SK-N-SH (cell line): Measurements from ENCODE around the gene KHDC1. TPM values are rescaled to one million over a fixed set of nuclear protein-coding genes. Genes with fewer than 3 reads are reported as not detected.
"Not testable (repeated sequence)": the region's sequence is repeated elsewhere in the genome, so short reads cannot be mapped to it uniquely, and the experiment has no call there.

Source experiments
- CTCF ChIA-PET: fragments of 300-600, 350-600 bp; formaldehyde crosslinking; extraction: SDS; loops from one replicate; lab custom pipeline; 2021; lab: Yijun Ruan, JAX
- POLR2A ChIA-PET: fragments of 350-600 bp; sonication (Branson Sonifier 250); formaldehyde crosslinking; extraction: SDS; loops from one replicate; lab custom pipeline; 2020; ENCODE audit warnings: antibody characterized with exemption, inconsistent platforms; lab: Yijun Ruan, JAX
- DNase-seq: peaks from one replicate; pipeline ENCODE4 v3.0.0; 2012
- H2AFZ ChIP-seq: fragments of 200-600 bp; sonication (generic); 2 replicates; pipeline ENCODE4 v1.8.1; 2016; ENCODE audit warnings: antibody characterized with exemption, mild to moderate bottlenecking, low read depth
- H3F3A ChIP-seq: fragments of 200-600 bp; sonication (generic); replicated peaks from 2 replicates; pipeline ENCODE3; 2016; ENCODE audit warnings: antibody characterized with exemption, mild to moderate bottlenecking; ENCODE audit not compliant: insufficient read depth
- H3K27ac ChIP-seq, 2 experiments: fragments of 200-500 bp in 1 of 2; fragments of 200-600 bp in 1 of 2; sonication (Bioruptor generic) in 1 of 2; sonication (generic), shearing (Covaris generic) in 1 of 2; 2 replicates each; pipeline versions ENCODE4 v1.5.1 to v1.6.1; 2014 to 2016; ENCODE audit warnings: low read depth in 2 of 2, inconsistent platforms in 1 of 2, low read length in 1 of 2, mild to moderate bottlenecking in 1 of 2, mixed read lengths in 1 of 2
- H3K27me3 ChIP-seq: fragments of 200-600 bp; sonication (generic), shearing (Covaris generic); 2 replicates; pipeline ENCODE4 v1.6.1; 2016; ENCODE audit warnings: mixed run types; ENCODE audit not compliant: insufficient read depth
- H3K36me3 ChIP-seq, 2 experiments: fragments of 200-500 bp in 1 of 2; fragments of 200-600 bp in 1 of 2; sonication (Bioruptor generic) in 1 of 2; sonication (generic) in 1 of 2; replicated peaks in 1 of 2; 2 replicates each; pipeline versions ENCODE3 to v1.5.1; 2014 to 2016; ENCODE audit warnings: low read length in 1 of 2, mild to moderate bottlenecking in 1 of 2; ENCODE audit not compliant: insufficient read depth in 2 of 2, control insufficient read depth in 1 of 2
- H3K4me1 ChIP-seq, 2 experiments: fragments of 200-500 bp in 1 of 2; fragments of 200-600 bp in 1 of 2; sonication (Bioruptor generic) in 1 of 2; sonication (generic), shearing (Covaris generic) in 1 of 2; 2 replicates each; pipeline versions ENCODE4 v1.5.1 to v1.6.1; 2014 to 2016; ENCODE audit warnings: low read depth in 1 of 2, low read length in 1 of 2, mixed run types in 1 of 2; ENCODE audit not compliant: insufficient read depth in 2 of 2, control insufficient read depth in 1 of 2
- H3K4me2 ChIP-seq: fragments of 200-600 bp; sonication (generic), shearing (Covaris generic); 2 replicates; pipeline ENCODE4 v1.6.1; 2017; ENCODE audit warnings: mixed run types
- H3K4me3 ChIP-seq, 2 experiments: fragments of 200-500 bp in 1 of 2; fragments of 200-600 bp in 1 of 2; sonication (Bioruptor generic) in 1 of 2; sonication (generic), shearing (Covaris generic) in 1 of 2; 2 replicates each; pipeline versions ENCODE4 v1.5.1 to v1.8.1; 2014 to 2016; ENCODE audit warnings: low read depth in 2 of 2, inconsistent platforms in 1 of 2, low read length in 1 of 2, mild to moderate bottlenecking in 1 of 2, mixed read lengths in 1 of 2, moderate library complexity in 1 of 2
- H3K79me2 ChIP-seq: fragments of 200-600 bp; sonication (generic); 2 replicates; pipeline ENCODE4 v1.8.1; 2017; ENCODE audit warnings: mild to moderate bottlenecking; ENCODE audit not compliant: insufficient read depth
- H3K9ac ChIP-seq: fragments of 200-600 bp; sonication (generic); 2 replicates; pipeline ENCODE4 v1.6.1; 2017; ENCODE audit warnings: mixed run types
- H3K9me2 ChIP-seq: fragments of 200-600 bp; sonication (generic); 2 replicates; pipeline ENCODE4 v1.6.1; 2017; ENCODE audit warnings: mixed run types
- H3K9me3 ChIP-seq: fragments of 200-600 bp; sonication (generic); 2 replicates; pipeline ENCODE4 v1.6.1; 2017; ENCODE audit warnings: mixed run types, mild to moderate bottlenecking, moderate library complexity
- H4K20me1 ChIP-seq: fragments of 200-600 bp; sonication (generic); 2 replicates; pipeline ENCODE4 v1.6.1; 2017; ENCODE audit warnings: mild to moderate bottlenecking, mixed run types; ENCODE audit not compliant: insufficient read depth
- ELF1 ChIP-seq: IDR thresholded peaks from 2 replicates; pipeline ENCODE4 v1.4.0; 2012
- EZH2phosphoT487 ChIP-seq: fragments of 200-600 bp; sonication (generic); IDR thresholded peaks from 2 replicates; pipeline ENCODE4 v1.6.1; 2017; ENCODE audit warnings: low read depth, mixed run types, mild to moderate bottlenecking, antibody characterized with exemption, moderate library complexity, borderline replicate concordance
- JUND ChIP-seq: IDR thresholded peaks from 2 replicates; pipeline ENCODE4 v1.4.0; 2012
- MXI1 ChIP-seq: IDR thresholded peaks from 2 replicates; pipeline ENCODE4 v1.6.1; 2012; ENCODE audit warnings: mild to moderate bottlenecking, low read depth, low read length, improper control_type of control experiment
- RAD21 ChIP-seq: IDR thresholded peaks from 2 replicates; pipeline ENCODE4 v1.6.1; 2012; ENCODE audit warnings: mild to moderate bottlenecking, low read length
- RCOR1 ChIP-seq: fragments of 150-350 bp; IDR thresholded peaks from 2 replicates; pipeline ENCODE4 v1.6.1; 2017; ENCODE audit warnings: antibody characterized with exemption, low read length
- RFX5 ChIP-seq: IDR thresholded peaks from 2 replicates; pipeline ENCODE4 v1.6.1; 2012; ENCODE audit warnings: mild to moderate bottlenecking, improper control_type of control experiment, low read length
- RXRA ChIP-seq: IDR thresholded peaks from 2 replicates; pipeline ENCODE4 v1.4.0; 2012; ENCODE audit warnings: low read depth, mild to moderate bottlenecking, borderline replicate concordance
- TCF12 ChIP-seq: IDR thresholded peaks from 2 replicates; pipeline ENCODE4 v1.4.0; 2012
- YY1 ChIP-seq: IDR thresholded peaks from 2 replicates; pipeline ENCODE4 v1.4.0; 2012; ENCODE audit warnings: low read depth, mild to moderate bottlenecking
- WGBS: methylation state at CpG from one replicate; pipeline ENCODE4 v1.1.6; 2017; ENCODE audit warnings: low lambda C conversion rate; 5-methylcytosine and 5-hydroxymethylcytosine counted together
- polyA plus RNA-seq, 3 experiments: library from polyadenylated mRNA; depleted of rRNA; stranded (reverse); fragments of >200 nt; gene quantifications; 2 replicates each; pipeline ENCODE4 v1.2.3, GENCODE V29; 2012
- small RNA-seq, 7 experiments: library from RNA; depleted of rRNA; stranded (forward); fragments of <200 nt; gene quantifications; one replicate each; pipeline ENCODE3, GENCODE V24; 2012
- TF ChIP-seq, protein P1 (sequence below): IDR thresholded peaks from 2 replicates; pipeline ENCODE4; 2012
- TF ChIP-seq, protein P2 (sequence below): IDR thresholded peaks from 2 replicates; pipeline ENCODE4 v1.4.0; 2012; ENCODE audit warnings: low read depth, borderline replicate concordance
- TF ChIP-seq, protein P3 (sequence below): fragments of 150-350 bp; IDR thresholded peaks from 2 replicates; pipeline ENCODE4 v1.6.1; 2016; ENCODE audit warnings: mild to moderate bottlenecking, low read depth, low read length

The KHDC1 gene
- polyA plus RNA-seq, 1 of the 3 experiments (the other 2 are of a cell fraction) = 6.0 TPM

DNA sequence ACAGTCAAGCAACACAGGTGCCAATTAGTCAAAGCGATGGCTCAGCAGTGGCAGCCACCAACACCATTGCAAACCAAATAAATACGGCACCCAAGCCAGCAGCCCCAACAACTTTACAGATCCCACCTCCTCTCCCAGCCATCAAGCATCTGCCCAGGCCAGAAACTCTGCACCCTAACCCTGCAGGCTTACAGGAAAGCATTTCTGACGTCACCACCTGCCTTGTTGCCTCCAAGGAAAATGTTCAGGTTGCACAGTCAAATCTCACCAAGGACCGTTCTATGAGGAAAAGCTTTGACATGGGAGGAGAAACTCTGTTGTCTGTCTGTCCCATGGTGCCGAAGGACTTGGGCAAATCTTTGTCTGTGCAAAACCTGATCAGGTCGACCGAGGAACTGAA is 68.3 kb downstream of the KHDC1 start:
- Histone ChIP-seq H3K4me2 (no peak overlapping the region), H3K27me3 (no peaks in the 10 kb centered on the region), H3K4me3 (no peak overlapping the region), H4K20me1 (no peaks in the 10 kb centered on the region), H2AFZ (no peak overlapping the region), H3K4me1 (no peaks in the 10 kb centered on the region), H3K79me2 (no peaks in the 10 kb centered on the region), H3K27ac (no peak overlapping the region), H3F3A (no peaks in the 10 kb centered on the region), H3K9me3 (no peaks in the 10 kb centered on the region), H3K9me2 (no peaks in the 10 kb centered on the region), H3K36me3 (peaks cover 0 to 20% of the 10 kb centered on the region in 2 experiments), H3K9ac (no peak overlapping the region)
- DNase-seq = no peak
- ChIA-PET POLR2A (no interaction called here), CTCF (no interaction called here)
- 98% methylated on average over 7 of the region's 7 CpGs for WGBS
- TF ChIP-seq JUND = no peak
- TF ChIP-seq EZH2phosphoT487 = no peak
- TF ChIP-seq, protein P1, sequence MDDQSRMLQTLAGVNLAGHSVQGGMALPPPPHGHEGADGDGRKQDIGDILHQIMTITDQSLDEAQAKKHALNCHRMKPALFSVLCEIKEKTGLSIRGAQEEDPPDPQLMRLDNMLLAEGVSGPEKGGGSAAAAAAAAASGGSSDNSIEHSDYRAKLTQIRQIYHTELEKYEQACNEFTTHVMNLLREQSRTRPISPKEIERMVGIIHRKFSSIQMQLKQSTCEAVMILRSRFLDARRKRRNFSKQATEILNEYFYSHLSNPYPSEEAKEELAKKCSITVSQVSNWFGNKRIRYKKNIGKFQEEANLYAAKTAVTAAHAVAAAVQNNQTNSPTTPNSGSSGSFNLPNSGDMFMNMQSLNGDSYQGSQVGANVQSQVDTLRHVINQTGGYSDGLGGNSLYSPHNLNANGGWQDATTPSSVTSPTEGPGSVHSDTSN = no peak
- TF ChIP-seq TCF12 = no peak
- TF ChIP-seq RFX5 = no peak
- TF ChIP-seq RCOR1 = no peak
- TF ChIP-seq, protein P2, sequence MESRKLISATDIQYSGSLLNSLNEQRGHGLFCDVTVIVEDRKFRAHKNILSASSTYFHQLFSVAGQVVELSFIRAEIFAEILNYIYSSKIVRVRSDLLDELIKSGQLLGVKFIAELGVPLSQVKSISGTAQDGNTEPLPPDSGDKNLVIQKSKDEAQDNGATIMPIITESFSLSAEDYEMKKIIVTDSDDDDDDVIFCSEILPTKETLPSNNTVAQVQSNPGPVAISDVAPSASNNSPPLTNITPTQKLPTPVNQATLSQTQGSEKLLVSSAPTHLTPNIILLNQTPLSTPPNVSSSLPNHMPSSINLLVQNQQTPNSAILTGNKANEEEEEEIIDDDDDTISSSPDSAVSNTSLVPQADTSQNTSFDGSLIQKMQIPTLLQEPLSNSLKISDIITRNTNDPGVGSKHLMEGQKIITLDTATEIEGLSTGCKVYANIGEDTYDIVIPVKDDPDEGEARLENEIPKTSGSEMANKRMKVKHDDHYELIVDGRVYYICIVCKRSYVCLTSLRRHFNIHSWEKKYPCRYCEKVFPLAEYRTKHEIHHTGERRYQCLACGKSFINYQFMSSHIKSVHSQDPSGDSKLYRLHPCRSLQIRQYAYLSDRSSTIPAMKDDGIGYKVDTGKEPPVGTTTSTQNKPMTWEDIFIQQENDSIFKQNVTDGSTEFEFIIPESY = no peak
- no peak for TF ChIP-seq RAD21
- no peak for TF ChIP-seq MXI1
- TF ChIP-seq ELF1 = no peak
- TF ChIP-seq YY1 = no peak
- TF ChIP-seq, protein P3, sequence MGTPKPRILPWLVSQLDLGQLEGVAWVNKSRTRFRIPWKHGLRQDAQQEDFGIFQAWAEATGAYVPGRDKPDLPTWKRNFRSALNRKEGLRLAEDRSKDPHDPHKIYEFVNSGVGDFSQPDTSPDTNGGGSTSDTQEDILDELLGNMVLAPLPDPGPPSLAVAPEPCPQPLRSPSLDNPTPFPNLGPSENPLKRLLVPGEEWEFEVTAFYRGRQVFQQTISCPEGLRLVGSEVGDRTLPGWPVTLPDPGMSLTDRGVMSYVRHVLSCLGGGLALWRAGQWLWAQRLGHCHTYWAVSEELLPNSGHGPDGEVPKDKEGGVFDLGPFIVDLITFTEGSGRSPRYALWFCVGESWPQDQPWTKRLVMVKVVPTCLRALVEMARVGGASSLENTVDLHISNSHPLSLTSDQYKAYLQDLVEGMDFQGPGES = no peak
- no peak for TF ChIP-seq RXRA

- H3K79me2 ChIP-seq, DNase-seq, H3K4me3 ChIP-seq, POLR2A ChIA-PET, H3F3A ChIP-seq, H3K9me3 ChIP-seq, H3K4me1 ChIP-seq, H2AFZ ChIP-seq, H3K27me3 ChIP-seq, H3K4me2 ChIP-seq, H3K9ac ChIP-seq, H3K27ac ChIP-seq, CTCF ChIA-PET, H4K20me1 ChIP-seq, H3K9me2 ChIP-seq: not testable (repeated sequence)
- WGBS = over 99% methylated on average over 4 of the region's 4 CpGs
- peaks cover 0 to 14% of the 10 kb centered on the region in 2 experiments for H3K36me3 ChIP-seq
These were observed 69.7 kb downstream of the KHDC1 start for GRCh38 chr6:73193302-73193701.

Small RNA genes lying within 50 kb of the gene (small RNA-seq; reads per million reads assigned to genes)
- gene RPSAP41 = 0 reads per million in 7 experiments

Other genes with a start within 250 kb of the KHDC1 start
- 0.16 and 0.18 TPM in 2 replicates for gene KHDC1L, start 37.7 kb downstream of the KHDC1 start, polyA plus RNA-seq (2012; rRNA removed)
- gene DPPA5, start 91.1 kb upstream of the KHDC1 start, polyA plus RNA-seq (2012; rRNA removed) = not detected in 2 replicates
- not detected in 2 replicates for gene KHDC3L, start 99.5 kb upstream of the KHDC1 start, polyA plus RNA-seq (2012; rRNA removed)
- not detected in 2 replicates for gene OOEP, start 106.7 kb upstream of the KHDC1 start, polyA plus RNA-seq (2012; rRNA removed)
- not detected in 2 replicates for gene DDX43, start 131.6 kb upstream of the KHDC1 start, polyA plus RNA-seq (2012; rRNA removed)
- gene CGAS, start 189.1 kb upstream of the KHDC1 start, polyA plus RNA-seq (2012; rRNA removed) = 0.02 TPM in 1 of 2 replicates, not detected in the other
- 9.9 and 11.4 TPM in 2 replicates for gene MTO1, start 198.5 kb upstream of the KHDC1 start, polyA plus RNA-seq (2012; rRNA removed)